Activated CD8-positive, alpha-beta memory T cell treated with anti-CD3 and anti-CD28 coated beads, Interleukin-2, amount 10 ng/mL, durations not matched to agents 7 days and 5 days (primary cell): ENCODE results near the gene DAPK2. TPM values are rescaled to one million over a fixed set of nuclear protein-coding genes. Genes with fewer than 3 reads are reported as not detected.

Experiments
- ATAC-seq: fragments of 150-1000 bp; cut with Tn5 transposase; one replicate; pipeline ENCODE4 v1.10.0; 2021; ENCODE audit warnings: moderate library complexity
- CTCF ChIA-PET: fragments of 350-600 bp; sonication (Branson Sonifier 250); formaldehyde crosslinking; loops from one replicate; lab custom pipeline; 2021; ENCODE audit warnings: antibody characterized with exemption; lab: Charles Lee
- DNase-seq: peaks from one replicate; pipeline ENCODE4 v3.0.0-alpha.2; 2020
- H3K27ac Mint-ChIP-seq: one replicate; pipeline ENCODE4 v1.8.0; 2021; ENCODE audit warnings: mild to moderate bottlenecking, mixed read lengths
- H3K27me3 Mint-ChIP-seq: one replicate; pipeline ENCODE4 v1.8.0; 2021; ENCODE audit warnings: mixed read lengths
- H3K36me3 Mint-ChIP-seq: one replicate; pipeline ENCODE4 v1.8.0; 2021; ENCODE audit warnings: mild to moderate bottlenecking, mixed read lengths
- H3K4me1 Mint-ChIP-seq: one replicate; pipeline ENCODE4 v1.8.0; 2021; ENCODE audit warnings: mixed read lengths
- H3K4me3 Mint-ChIP-seq: one replicate; pipeline ENCODE4 v1.8.0; 2021; ENCODE audit warnings: mild to moderate bottlenecking, moderate library complexity, mixed read lengths
- H3K9me3 Mint-ChIP-seq: one replicate; pipeline ENCODE4 v1.8.0; 2022; ENCODE audit warnings: low read depth, mixed read lengths
- microRNA-seq: library from miRNA; unstranded; fragments of <30 nt; microRNA quantifications from one replicate; pipeline ENCODE4 v1.2.0, GENCODE V29; 2022
- total RNA-seq, 2 experiments: library from RNA; stranded (reverse); gene quantifications; one replicate each; pipeline ENCODE4 v1.2.3, GENCODE V29; 2021

The DAPK2 gene
- total RNA-seq, 2 experiments from 2014 or later, result 14.1 to 15.0 TPM

GRCh38 chr15:63858448-63858847 lies 187.8 kb downstream of the DAPK2 start:
- Mint-ChIP-seq H3K27me3 (no peaks in the 10 kb centered on the region), H3K36me3 (no peaks in the 10 kb centered on the region), H3K9me3 (no peaks in the 10 kb centered on the region), H3K4me3 (no peak overlapping the region), H3K27ac (no peak overlapping the region), H3K4me1 (peaks cover 11% of the 10 kb centered on the region)
- DNase-seq (no peak), ATAC-seq (no peak)
- CTCF ChIA-PET, result no interaction called here

- H3K27ac Mint-ChIP-seq, result no peak overlapping the region
- H3K9me3 Mint-ChIP-seq, result no peaks in the 10 kb centered on the region
- H3K36me3 Mint-ChIP-seq, result no peaks in the 10 kb centered on the region
- H3K4me3 Mint-ChIP-seq, result no peak overlapping the region
- no peak for DNase-seq
- H3K27me3 Mint-ChIP-seq, result no peaks in the 10 kb centered on the region
- H3K4me1 Mint-ChIP-seq, result peaks cover 11% of the 10 kb centered on the region
- ATAC-seq, result no peak
- CTCF ChIA-PET, result no interaction called here
Measured at GRCh38 chr15:63857461-63857856, 188.8 kb downstream of the DAPK2 start.

Small RNA genes within 50 kb of the gene (microRNA-seq; reads per million reads assigned to microRNA genes)
- not detected for gene MIR422A

Other genes with a start within 250 kb of the DAPK2 start
- 100 to 1,000 TPM in 1 of 2 experiments, 10 to 100 TPM in 1; 84.4 to 105 TPM for gene HERC1, start 212.5 kb downstream of the DAPK2 start, total RNA-seq
- gene CIAO2A, start 47.4 kb upstream of the DAPK2 start, total RNA-seq, result 10 to 100 TPM; 66.4 to 80.2 TPM
- gene SNX1, start 49.5 kb upstream of the DAPK2 start, total RNA-seq, result 100 to 1,000 TPM; 108 to 114 TPM
- gene SNX22, start 105.2 kb upstream of the DAPK2 start, total RNA-seq, result under 1 TPM; 0.21 to 0.35 TPM
- gene PPIB, start 116.5 kb upstream of the DAPK2 start, total RNA-seq, result 100 to 1,000 TPM; 308 to 386 TPM